SU-DHL-6 (cell line): ENCODE results near the gene RERGL.

ENCODE experiments used
- H2AFZ ChIP-seq: fragments of 200-600 bp; sonication (generic); 2 replicates; pipeline ENCODE4 v1.6.1; 2014; ENCODE audit warnings: low read depth, mild to moderate bottlenecking, moderate library complexity, mixed read lengths, antibody characterized with exemption, low read length; ENCODE audit not compliant: severe bottlenecking
- H3F3A ChIP-seq: fragments of 200-600 bp; shearing (Covaris generic); 2 replicates; pipeline ENCODE4 v1.6.0; 2016; ENCODE audit warnings: antibody characterized with exemption, mild to moderate bottlenecking; ENCODE audit not compliant: insufficient read depth
- H3K27ac ChIP-seq: fragments of 200-600 bp; sonication (generic); 2 replicates; pipeline ENCODE4 v1.5.1; 2016; ENCODE audit warnings: low read depth, mild to moderate bottlenecking, low read length, moderate library complexity, mixed read lengths
- H3K27me3 ChIP-seq: fragments of 200-600 bp; sonication (generic), shearing (Covaris generic); 2 replicates; pipeline ENCODE4 v1.6.0; 2014; ENCODE audit warnings: mild to moderate bottlenecking, low read length
- H3K36me3 ChIP-seq: fragments of 200-600 bp; sonication (generic); 2 replicates; pipeline ENCODE4 v1.6.1; 2014; ENCODE audit warnings: mild to moderate bottlenecking, low read length, mixed read lengths
- H3K4me2 ChIP-seq: fragments of 300-600, 200-600 bp; shearing (Covaris generic), sonication (generic); 2 replicates; pipeline ENCODE4 v1.6.0; 2014; ENCODE audit warnings: low read length, low read depth, mild to moderate bottlenecking; ENCODE audit not compliant: poor library complexity, severe bottlenecking
- H3K4me3 ChIP-seq: fragments of 200-600 bp; sonication (generic); 2 replicates; pipeline ENCODE4 v1.5.1; 2014; ENCODE audit warnings: antibody characterized with exemption, low read length, mild to moderate bottlenecking, mixed read lengths; ENCODE audit not compliant: insufficient read depth, poor library complexity, severe bottlenecking
- H3K79me2 ChIP-seq: fragments of 200-600 bp; sonication (generic); 2 replicates; pipeline ENCODE4 v1.6.1; 2014; ENCODE audit warnings: mild to moderate bottlenecking, low read length, moderate library complexity; ENCODE audit not compliant: insufficient read depth
- H3K9ac ChIP-seq: fragments of 200-600 bp; sonication (generic); 2 replicates; pipeline ENCODE4 v1.7.0; 2014; ENCODE audit warnings: mild to moderate bottlenecking, low read length
- H3K9me2 ChIP-seq: fragments of 200-600 bp; sonication (generic); replicated peaks from 2 replicates; pipeline ENCODE4 v1.6.1; 2014; ENCODE audit warnings: low read length; ENCODE audit not compliant: insufficient read depth
- H3K9me3 ChIP-seq: fragments of 200-600 bp; sonication (generic); 2 replicates; pipeline ENCODE4 v1.6.1; 2014; ENCODE audit warnings: low read length, mixed read lengths; ENCODE audit not compliant: insufficient read depth
- H4K20me1 ChIP-seq: fragments of 200-600 bp; sonication (generic); 2 replicates; pipeline ENCODE4 v1.6.1; 2014; ENCODE audit warnings: low read depth, mild to moderate bottlenecking, antibody characterized with exemption, low read length, moderate library complexity, mixed read lengths
- CTCF ChIP-seq: fragments of 200-600 bp; sonication (generic); IDR thresholded peaks from one replicate; pipeline ENCODE4 v1.5.1; 2017; ENCODE audit warnings: antibody characterized with exemption, mild to moderate bottlenecking, low read length, moderate library complexity; ENCODE audit not compliant: insufficient read depth, poor library complexity, severe bottlenecking
- EZH2phosphoT487 ChIP-seq: fragments of 200-600 bp; sonication (generic), shearing (Covaris generic); conservative IDR thresholded peaks from 2 replicates; pipeline ENCODE4 v1.6.1; 2018; ENCODE audit warnings: mild to moderate bottlenecking, antibody characterized with exemption, low read length, moderate library complexity, mixed read lengths

RERGL gene

DNA sequence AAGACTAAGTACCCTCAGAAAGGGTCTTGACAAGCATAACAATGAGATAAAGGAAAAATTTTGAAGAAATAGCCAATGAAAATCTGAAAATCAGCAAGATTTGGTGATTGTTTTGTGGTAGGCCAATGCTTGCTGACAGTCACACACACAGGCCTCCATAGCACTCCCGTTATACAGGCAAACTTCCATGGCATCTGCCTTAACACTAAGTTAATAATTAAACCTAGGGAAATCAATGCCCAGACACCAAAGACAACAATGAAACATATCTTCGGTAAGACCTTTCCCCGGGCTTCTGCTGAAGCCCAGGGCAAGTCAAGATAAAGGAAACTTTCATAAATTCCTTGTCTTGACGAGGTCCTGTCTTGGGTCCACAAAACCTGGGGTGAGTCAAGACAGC is 18.6 kb upstream of the RERGL start:
- Histone ChIP-seq H3K9me2 (no peaks in the 10 kb centered on the region), H3K9me3 (no peaks in the 10 kb centered on the region), H3K27me3 (no peaks in the 10 kb centered on the region), H3K4me3 (no peak overlapping the region), H3K36me3 (no peaks in the 10 kb centered on the region), H2AFZ (no peak overlapping the region), H3K79me2 (no peaks in the 10 kb centered on the region), H3F3A (no peaks in the 10 kb centered on the region), H3K9ac (no peak overlapping the region), H3K4me2 (no peak overlapping the region), H4K20me1 (no peaks in the 10 kb centered on the region), H3K27ac (no peak overlapping the region)
- TF ChIP-seq CTCF (no peak), EZH2phosphoT487 (no peak)

- no peaks in the 10 kb centered on the region for H3K79me2 ChIP-seq
Measured at GRCh38 chr12:18103624-18104023, 13.6 kb upstream of the RERGL start.

GRCh38 chr12:18101043-18101442 is 11.1 kb upstream of the RERGL start:
- Histone ChIP-seq H2AFZ (no peak overlapping the region), H3K4me2 (peak overlapping the region; percentile 25), H3K4me3 (no peak overlapping the region), H3K79me2 (no peaks in the 10 kb centered on the region), H3K9ac (no peak overlapping the region), H3K9me3 (no peaks in the 10 kb centered on the region), H3F3A (peaks cover 6% of the 10 kb centered on the region), H4K20me1 (no peaks in the 10 kb centered on the region), H3K36me3 (no peaks in the 10 kb centered on the region), H3K27ac (no peak overlapping the region), H3K27me3 (no peaks in the 10 kb centered on the region), H3K9me2 (no peaks in the 10 kb centered on the region)
- TF ChIP-seq EZH2phosphoT487, result no peak
- no peak for TF ChIP-seq CTCF

More at GRCh38 chr12:18103624-18104023, 13.6 kb upstream of the RERGL start:
- Histone ChIP-seq H3K36me3 (no peaks in the 10 kb centered on the region), H3K27ac (no peak overlapping the region), H3K9me2 (no peaks in the 10 kb centered on the region), H4K20me1 (no peaks in the 10 kb centered on the region), H3K27me3 (no peaks in the 10 kb centered on the region), H3K9me3 (no peaks in the 10 kb centered on the region), H3K4me2 (no peak overlapping the region), H3K4me3 (no peak overlapping the region), H3F3A (no peaks in the 10 kb centered on the region), H2AFZ (no peak overlapping the region), H3K9ac (no peak overlapping the region)
- TF ChIP-seq EZH2phosphoT487 (no peak), CTCF (no peak)
